SW 1271 (cell line): Measurements from ENCODE around the gene APBA2.

Source experiments
- DNase-seq, 2 experiments: peaks; one replicate each; lab custom pipeline; 2025; lab: John Stamatoyannopoulos, UW

The APBA2 gene

DNA sequence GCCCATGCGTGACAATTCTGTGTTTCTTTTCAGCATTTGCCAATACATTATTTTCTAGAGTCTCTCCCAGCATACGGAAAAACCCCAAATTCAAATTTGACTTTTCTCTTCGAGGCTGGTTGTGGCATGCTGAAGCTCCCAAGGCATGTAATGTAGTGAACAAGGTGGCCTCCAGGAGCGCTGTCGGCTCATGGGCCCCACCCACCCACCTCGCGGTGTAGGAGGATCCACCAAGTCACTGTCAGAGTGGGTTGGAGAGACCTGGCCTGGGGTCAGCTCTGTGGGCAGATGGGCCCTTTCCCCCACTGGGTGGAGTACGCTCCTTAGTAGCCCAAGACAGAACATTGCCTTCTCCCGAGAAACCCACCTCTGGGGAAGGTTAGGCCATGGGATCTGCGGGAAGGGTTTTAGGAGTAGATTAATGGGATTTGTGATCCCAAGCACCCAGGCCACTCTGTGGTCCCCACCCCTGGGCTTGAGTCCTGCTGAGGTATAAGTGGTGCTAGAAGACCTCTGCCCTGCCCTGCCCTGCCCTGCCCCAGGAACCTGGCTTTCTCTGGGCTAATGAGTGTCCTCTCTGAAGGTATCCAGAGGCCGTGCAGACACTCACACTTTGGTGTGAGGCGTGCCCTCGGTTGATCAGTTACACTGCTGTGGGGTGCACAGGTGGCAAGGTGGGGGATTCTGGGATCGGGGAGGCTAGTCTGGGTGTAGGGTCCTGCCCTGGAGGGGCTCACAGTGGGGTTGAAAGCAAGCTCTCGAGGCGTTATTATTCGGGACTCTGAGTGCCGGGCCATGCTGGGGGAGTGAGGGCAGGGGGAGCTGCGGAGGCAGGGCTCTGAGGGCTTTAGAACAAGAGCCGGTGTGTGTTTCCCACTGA is 97.9 kb downstream of the APBA2 start:
- no peak for DNase-seq

- DNase-seq: no peak
These were observed 98.9 kb downstream of the APBA2 start for GRCh38 chr15:28984421-28985315.

GRCh38 chr15:28985316-28985645 is 99.5 kb downstream of the APBA2 start:
- DNase-seq: no peak

- DNase-seq: no peak
These were observed 99.9 kb downstream of the APBA2 start for GRCh38 chr15:28985691-28986090.

DNA sequence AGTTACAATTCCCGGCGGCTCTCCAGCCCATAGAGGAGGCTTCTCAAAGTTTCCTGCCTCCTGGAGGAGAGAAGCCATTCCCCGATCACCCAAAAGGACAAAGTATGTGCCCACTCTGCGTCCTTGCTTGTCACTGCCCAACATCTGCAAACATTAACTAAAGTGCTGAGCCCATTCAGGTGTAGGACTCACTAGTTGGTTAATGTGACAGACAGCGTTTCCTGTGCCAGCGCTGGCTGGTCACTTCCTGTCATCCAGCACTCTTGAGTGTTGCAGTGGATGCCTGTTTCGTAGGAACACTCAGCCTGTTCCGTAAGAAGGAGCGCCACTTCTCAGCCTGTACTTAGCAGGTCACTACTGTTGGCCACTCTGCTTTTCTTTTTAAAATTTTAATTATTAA is 100.3 kb downstream of the APBA2 start:
- DNase-seq: no peak

DNA sequence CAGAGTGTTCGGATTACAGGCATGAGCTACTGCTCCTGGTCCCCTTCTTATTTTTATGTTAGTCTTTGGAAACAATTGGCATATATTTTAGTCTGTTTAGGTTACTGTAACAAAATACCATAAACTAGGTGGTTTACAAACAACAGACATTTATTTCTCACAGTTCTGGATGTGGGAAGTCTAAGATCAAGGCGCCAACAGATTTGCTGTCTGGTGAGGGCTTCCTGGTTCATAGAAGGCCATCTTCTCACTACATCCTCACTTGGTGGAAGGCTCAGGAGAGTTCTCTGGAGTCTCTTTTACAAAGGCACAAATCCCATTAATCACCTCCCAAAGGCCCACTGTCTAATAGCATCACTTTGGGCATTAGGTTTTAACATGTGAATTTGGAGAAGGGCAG is 101.0 kb downstream of the APBA2 start:
- no peak for DNase-seq

DNA sequence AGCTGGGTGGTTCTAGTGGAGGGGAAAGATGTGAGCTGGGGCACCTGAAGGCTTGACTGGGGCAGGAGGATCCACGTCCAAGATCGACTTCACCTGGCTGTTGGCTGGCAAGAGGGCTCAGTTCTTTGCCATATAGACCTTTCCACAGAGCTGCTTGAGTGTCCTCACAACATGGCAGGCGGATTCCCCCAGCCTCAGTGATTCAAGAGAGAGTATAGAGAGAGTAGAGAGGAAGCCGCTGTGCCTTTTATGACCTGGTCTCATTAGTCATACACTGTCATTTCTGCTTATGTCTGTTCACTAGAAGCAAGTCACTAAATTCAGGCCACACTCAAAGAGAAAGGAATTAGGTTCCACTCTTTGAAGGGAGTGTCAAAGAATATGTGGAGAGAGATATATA is 101.6 kb downstream of the APBA2 start:
- DNase-seq: no peak

- DNase-seq: no peak
These were observed 103.6 kb downstream of the APBA2 start for GRCh38 chr15:28989239-28989830.

- DNase-seq: no peak
These were observed 104.1 kb downstream of the APBA2 start for GRCh38 chr15:28989896-28990295.

- no peak for DNase-seq
These were observed 104.6 kb downstream of the APBA2 start for GRCh38 chr15:28990390-28990789.

DNA sequence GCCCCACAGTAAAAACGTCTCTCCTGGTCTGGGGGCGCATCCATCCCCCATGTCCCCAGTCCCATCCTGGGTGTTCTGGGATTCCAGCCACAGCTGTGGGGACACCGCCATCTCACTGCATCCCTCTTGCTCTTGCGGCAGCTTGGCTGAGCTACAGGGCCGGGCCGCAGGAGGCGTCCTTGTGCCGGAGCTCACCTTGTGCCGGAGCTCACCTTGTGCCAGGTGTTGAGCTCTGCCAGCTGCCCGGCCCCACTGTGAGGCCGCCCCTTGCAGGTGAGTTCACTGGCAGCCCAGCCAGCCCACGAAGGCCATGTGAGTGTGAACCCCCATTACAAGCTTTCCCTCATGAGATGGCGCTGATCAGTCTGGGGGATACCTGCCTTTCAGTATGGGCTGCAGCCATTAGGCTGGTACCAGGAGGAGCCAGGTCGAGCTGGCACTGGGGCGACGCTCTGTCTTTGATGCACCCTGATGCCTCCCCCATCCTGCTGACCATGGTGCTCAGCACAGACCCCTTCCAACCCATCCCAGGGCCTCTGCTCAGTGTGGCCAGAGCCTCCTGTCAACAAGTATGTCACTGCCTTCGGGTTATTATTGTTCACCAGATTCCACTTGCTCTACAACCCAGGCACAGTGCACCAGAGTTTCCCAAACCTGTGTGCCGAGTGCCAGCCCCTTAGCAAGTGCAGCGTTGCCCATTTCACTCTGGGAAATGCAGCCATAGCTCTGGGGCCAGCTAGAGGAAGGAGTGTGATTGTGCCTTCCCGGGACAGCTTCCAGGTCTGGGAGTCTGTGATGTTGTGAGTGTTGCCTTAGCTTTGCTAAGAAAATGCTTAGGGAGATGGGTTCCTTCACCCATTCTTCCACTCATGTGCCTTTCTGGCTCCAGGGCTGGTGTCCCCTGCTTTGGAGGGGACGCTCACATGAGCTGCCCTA is 105.7 kb downstream of the APBA2 start:
- no peak for DNase-seq

- no peak for DNase-seq
These were observed 106.6 kb downstream of the APBA2 start for GRCh38 chr15:28992336-28992864.

DNA sequence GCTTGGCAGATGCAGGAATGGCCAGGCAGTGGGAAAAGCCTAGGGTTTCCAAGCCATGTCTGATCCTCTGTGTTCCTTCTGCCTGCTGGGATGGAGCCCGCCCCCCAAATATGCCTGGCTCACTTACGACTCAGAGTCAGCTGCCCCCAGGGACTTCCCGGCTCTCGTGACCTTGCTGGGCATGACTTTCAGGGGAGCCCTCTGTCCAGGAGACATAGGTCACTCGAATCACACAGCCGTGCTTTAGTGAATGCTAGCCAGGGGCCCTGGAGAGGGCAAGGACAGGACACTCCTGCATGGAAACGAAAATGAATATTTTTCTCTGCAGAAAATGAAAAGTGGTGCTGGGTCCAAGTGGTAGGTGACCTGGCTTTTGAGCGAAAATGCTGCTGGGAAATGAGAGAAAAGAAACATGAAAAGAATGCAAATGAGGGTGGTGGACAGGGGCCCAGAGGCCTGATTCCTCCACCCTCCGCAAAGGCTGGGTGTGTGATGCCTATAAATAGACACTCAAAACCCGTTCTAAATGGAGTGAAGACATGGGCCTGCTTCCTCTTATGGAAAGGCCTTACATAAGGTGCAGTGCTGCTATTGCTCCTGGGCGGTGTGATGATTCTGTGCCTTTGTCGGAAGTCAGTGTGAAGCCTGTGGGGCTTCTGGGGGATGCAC is 107.4 kb downstream of the APBA2 start:
- no peak for DNase-seq

- DNase-seq: no peak
These were observed 107.9 kb downstream of the APBA2 start for GRCh38 chr15:28993720-28994053.

GRCh38 chr15:28994142-28994830 is 108.5 kb downstream of the APBA2 start:
- DNase-seq: no peak

DNA sequence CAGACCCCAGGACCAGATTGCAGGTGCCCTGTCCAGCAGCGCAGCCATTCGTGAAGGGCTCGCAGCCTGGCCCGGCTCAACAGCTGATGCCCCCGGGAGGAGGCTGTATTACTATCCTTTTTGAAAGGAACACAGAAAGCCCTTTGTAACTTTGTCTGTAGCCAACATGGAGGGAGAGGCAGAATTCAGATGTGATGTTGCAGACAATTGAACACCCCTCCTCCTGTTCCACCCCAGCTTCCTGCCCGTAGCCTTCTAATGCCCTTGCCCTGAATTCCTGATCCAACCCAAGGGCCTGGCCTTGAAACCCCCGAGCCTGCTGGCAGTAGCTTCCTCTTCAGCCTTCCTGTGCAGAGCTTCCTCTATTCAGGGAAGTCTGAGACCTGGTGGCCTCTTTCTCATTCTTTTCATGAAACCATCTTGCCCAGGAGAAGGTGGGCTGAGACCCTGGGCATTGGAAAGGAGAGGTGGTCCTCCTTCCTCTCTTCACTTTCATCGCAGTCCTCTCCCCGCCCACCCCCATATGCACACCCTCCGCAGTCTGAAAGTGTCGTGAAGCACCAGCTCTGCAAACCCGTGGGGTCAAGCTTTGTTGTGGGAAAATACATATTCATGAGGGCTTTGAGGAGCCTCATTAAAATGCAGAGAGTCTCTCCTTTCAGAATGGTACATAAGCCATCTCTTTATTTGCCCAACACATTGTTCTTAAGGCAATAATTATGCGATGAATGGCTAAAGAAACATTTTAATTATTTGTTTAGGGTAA is 109.2 kb downstream of the APBA2 start:
- DNase-seq: no peak

- no peak for DNase-seq
These were observed 109.9 kb downstream of the APBA2 start for GRCh38 chr15:28995705-28996104.

GRCh38 chr15:28996289-28996688 is 110.5 kb downstream of the APBA2 start:
- no peak for DNase-seq

DNA sequence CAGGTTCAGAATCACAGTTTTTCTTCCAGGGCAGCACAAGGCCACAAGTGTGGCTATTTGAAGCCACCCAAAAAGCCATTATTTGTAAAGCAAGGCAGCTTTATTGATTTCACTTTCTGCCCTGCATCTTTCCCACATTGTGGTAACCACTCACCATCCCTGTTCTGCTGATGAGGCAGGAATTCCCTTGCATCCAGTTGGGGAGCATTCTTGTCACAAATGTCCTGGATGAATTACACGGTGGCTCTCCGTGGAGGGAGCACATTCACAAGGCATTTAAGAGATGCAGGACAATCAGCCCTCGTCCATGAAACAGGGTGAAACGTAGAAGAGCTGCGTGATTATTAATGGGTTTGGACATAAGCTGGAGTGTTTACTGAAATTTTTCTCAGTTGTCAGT is 111.2 kb downstream of the APBA2 start:
- DNase-seq: no peak

- DNase-seq: no peak
These were observed 112.0 kb downstream of the APBA2 start for GRCh38 chr15:28997791-28998190.
